Brain microvascular endothelial cell (primary cell): ENCODE data around the gene DAD1.

Experiments used
- DNase-seq: peaks from one replicate; pipeline ENCODE4 v3.0.0-alpha.2; 2020
- H3K27ac ChIP-seq: fragments of 250-450 bp; sonication (Bioruptor Pico); 2 replicates; pipeline ENCODE4 v1.5.1; 2020; ENCODE audit warnings: mild to moderate bottlenecking, moderate library complexity
- H3K27me3 ChIP-seq: fragments of 250-450 bp; sonication (Bioruptor Pico); replicated peaks from 2 replicates; pipeline ENCODE4 v1.5.1; 2020; ENCODE audit warnings: mild to moderate bottlenecking
- H3K36me3 ChIP-seq: fragments of 250-450 bp; sonication (Bioruptor Pico); replicated peaks from 2 replicates; pipeline ENCODE4 v1.5.1; 2020; ENCODE audit warnings: mild to moderate bottlenecking
- H3K4me3 ChIP-seq: 2 replicates; pipeline ENCODE4 v1.5.1; 2011; ENCODE audit warnings: low read depth, mild to moderate bottlenecking, control low read depth, low read length, moderate library complexity
- CTCF ChIP-seq: IDR thresholded peaks from 2 replicates; pipeline ENCODE4 v1.5.1; 2011; ENCODE audit warnings: low read depth, mild to moderate bottlenecking, moderate library complexity, low read length, control low read depth, inconsistent platforms; ENCODE audit errors: missing control alignments
- in situ Hi-C: cut with HindIII; loops from 2 replicates; pipeline ENCODE4 v1.10.0; 2017; ENCODE audit warnings: low sequenced_read_pairs, low pct_ligation_motif_present

Gene DAD1

GRCh38 chr14:22559041-22559440 is 30.0 kb downstream of the DAD1 start:
- in situ Hi-C loops = no loop called here
- DNase-seq = no peak
- Histone ChIP-seq H3K36me3 (peaks cover 13% of the 10 kb centered on the region), H3K27ac (no peak overlapping the region), H3K27me3 (no peaks in the 10 kb centered on the region), H3K4me3 (no peak overlapping the region)
- no peak for TF ChIP-seq CTCF

- H3K27ac ChIP-seq = no peak overlapping the region
- in situ Hi-C loops = no loop called here
- H3K36me3 ChIP-seq = peaks cover 8% of the 10 kb centered on the region
- no peak overlapping the region for H3K4me3 ChIP-seq
- no peaks in the 10 kb centered on the region for H3K27me3 ChIP-seq
- TF ChIP-seq CTCF = peak; percentile 54
- no peak for DNase-seq
These were observed 30.7 kb downstream of the DAD1 start for GRCh38 chr14:22558221-22558913.

- H3K27me3 ChIP-seq = no peaks in the 10 kb centered on the region
- TF ChIP-seq CTCF = no peak
- no peak for DNase-seq
- in situ Hi-C loops = no loop called here
- no peak overlapping the region for H3K27ac ChIP-seq
- peaks cover 5% of the 10 kb centered on the region for H3K36me3 ChIP-seq
- no peak overlapping the region for H3K4me3 ChIP-seq
These were observed 31.2 kb downstream of the DAD1 start for GRCh38 chr14:22557846-22558220.

GRCh38 chr14:22556990-22557623 is 31.9 kb downstream of the DAD1 start:
- TF ChIP-seq CTCF = peak; percentile 88
- Histone ChIP-seq H3K27ac (peak overlapping the region; percentile 53), H3K36me3 (no peaks in the 10 kb centered on the region), H3K4me3 (peak overlapping the region; percentile 33), H3K27me3 (no peaks in the 10 kb centered on the region)
- in situ Hi-C loops = no loop called here
- DNase-seq = peak; percentile 48

- H3K27me3 ChIP-seq = no peaks in the 10 kb centered on the region
- peak overlapping the region; percentile 15 for H3K4me3 ChIP-seq
- no peak overlapping the region for H3K27ac ChIP-seq
- in situ Hi-C loops = no loop called here
- TF ChIP-seq CTCF = no peak
- no peaks in the 10 kb centered on the region for H3K36me3 ChIP-seq
- DNase-seq = peak; percentile 35
These were observed 32.7 kb downstream of the DAD1 start for GRCh38 chr14:22556021-22556989.
